GM18508 (cell line): ENCODE results near the gene PACRG.
"Not testable (repeated sequence)": the region's sequence is repeated elsewhere in the genome, so short reads cannot be mapped to it uniquely, and the experiment has no call there.

Source experiments
- ATAC-seq: cut with Tn5 transposase; IDR thresholded peaks from one replicate; pipeline ENCODE4 v1.9.1; 2021; ENCODE audit warnings: moderate number of reproducible peaks; ENCODE audit not compliant: insufficient read depth, unreplicated experiment

PACRG gene

GRCh38 chr6:163294734-163295133 lies 567.0 kb downstream of the PACRG start:
- ATAC-seq = no peak

- ATAC-seq = no peak
Observed at GRCh38 chr6:163296835-163297519, 569.2 kb downstream of the PACRG start.

GRCh38 chr6:163298079-163298830 lies 570.5 kb downstream of the PACRG start:
- no peak for ATAC-seq

DNA sequence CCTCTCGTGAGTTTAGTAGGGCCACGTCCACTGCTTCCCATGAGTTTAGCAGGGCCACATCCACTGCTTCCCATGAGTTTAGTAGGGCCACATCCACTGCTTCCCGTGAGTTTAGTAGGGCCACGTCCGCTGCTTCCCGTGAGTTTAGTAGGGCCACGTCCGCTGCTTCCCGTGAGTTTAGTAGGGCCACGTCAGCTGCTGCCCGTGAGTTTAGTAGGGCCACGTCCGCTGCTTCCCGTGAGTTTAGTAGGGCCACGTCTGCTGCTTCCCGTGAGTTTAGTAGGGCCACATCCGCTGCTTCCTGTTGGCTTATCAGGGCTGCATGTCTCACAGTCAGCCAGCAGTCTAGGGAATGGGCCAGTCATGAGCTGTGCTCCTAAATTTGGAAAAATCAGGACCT lies 573.1 kb downstream of the PACRG start:
- no peak for ATAC-seq

- ATAC-seq = no peak
Observed at GRCh38 chr6:163301726-163302635, 574.2 kb downstream of the PACRG start.

GRCh38 chr6:163302747-163303146 lies 575.0 kb downstream of the PACRG start:
- no peak for ATAC-seq

- ATAC-seq = no peak
Observed at GRCh38 chr6:163306000-163306399, 578.2 kb downstream of the PACRG start.

DNA sequence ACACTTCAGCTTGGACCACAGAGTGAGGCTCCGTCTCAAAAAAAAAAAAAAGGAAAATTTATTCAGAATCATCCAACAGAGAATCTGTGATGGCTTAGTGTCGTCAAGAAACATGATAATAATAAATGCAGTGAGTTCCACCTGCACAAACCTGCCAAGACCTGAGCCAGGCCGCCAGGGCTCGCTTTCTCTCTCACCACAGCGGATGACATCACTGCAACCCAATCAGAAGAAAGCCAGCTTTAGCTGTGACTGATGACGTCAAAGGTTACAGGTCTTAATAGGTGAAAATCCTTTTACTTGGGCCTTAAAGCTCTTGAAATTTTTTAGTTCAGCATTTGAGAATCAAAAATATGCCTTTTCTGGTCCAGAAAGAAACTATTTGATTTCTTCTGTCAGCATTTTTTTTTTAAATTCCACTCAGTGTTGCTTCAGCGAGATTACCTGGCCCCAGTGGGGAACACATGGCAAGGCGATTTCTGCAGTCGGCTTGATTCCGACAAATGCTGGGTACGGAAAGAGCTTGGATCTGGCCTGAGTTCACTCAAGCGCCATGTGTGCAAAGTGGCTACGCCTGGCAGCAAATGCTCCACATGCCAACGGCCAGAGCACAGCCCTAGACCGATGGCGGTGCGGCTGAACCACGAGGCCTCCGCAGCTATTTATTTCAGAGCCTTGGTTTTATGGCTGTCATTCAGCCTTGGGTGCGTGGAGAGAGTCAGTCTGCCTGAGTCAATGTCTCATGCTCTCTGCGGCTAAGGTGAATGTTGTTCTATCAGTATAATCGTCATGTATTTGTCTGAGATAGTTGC lies 581.1 kb downstream of the PACRG start:
- no peak for ATAC-seq

DNA sequence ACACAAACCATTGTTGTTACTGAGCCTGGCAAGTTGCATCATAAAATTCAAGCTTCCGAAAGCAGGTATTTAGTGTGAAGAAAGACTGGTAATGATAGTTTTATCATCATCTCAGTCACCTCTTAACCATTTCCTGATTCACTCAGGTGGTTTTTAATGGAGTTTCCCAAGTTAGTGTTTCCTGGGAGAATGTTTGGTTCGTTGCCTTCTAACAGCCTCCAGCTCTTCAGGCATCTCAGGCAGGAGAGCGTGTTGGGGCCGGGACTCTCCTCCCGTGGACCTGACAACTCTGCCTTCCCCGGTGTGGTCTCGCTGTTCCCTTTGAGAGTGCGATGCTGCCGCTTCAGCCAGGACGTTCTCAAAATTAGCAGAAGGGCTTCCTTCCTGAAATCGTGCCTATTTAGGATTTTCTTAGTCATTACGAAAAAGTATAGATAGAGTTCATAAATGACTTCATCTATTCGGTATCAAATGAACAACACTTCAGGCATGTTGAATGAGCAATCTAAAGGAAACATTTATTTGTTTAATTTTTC lies 581.8 kb downstream of the PACRG start:
- ATAC-seq = no peak

DNA sequence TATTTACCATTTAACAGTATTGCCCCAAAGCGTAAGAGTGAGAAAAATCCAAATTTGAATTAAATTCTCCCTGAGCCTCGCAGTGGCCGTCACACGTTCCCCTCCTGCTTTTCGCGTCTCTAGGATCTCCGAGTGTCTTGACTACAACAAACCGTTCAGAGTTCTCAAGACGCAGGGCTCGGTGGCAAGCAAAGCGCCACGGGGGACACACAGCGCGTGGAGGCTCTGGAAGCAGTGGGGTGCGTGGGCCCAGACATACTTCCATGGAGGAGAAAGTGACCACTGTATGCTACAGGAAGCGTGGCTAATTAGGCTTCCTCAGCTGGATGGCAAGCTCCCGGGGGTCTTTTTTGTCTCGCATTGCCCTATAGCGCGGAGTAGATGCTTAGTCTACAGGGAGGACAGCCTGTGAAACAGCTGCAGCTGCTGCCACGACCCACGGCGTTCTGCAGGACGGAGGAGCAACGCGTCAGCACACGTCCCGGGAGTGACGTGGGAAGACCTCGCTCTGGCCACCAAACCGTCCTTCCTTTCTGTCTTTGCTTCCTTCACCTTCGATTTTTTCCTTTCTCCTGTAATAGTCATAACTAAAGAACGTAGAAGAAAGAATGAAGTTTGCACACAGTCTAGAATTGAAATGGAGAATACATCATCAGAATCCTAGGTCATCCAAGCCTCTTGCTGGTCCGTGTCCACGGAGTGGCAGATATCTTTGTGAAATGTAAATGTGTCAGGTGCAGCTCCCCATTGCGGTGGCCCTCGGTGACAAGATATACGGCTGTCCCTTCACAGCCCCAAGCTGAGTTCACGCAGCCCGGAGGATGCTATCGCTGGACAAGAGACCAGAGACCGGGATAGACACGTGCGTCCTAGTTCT lies 582.6 kb downstream of the PACRG start:
- no peak for ATAC-seq

DNA sequence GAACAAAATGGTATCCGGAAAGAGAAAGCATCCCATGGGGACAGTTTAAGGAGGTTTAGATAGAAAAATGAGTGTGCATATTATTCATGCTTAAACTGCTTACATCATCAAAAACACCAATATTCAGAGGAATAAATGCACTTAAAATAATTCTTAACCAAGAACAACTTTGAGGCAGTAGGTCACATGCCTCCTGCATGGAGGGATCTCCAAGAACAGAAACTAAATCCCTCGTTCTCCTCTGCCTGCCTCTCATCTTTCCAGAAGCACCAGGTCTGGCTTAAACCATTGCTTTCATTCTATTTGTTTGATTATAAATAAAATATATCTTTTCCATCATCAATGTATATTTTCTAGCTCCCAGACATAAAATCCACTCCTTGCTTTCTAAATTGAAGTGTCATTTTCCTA lies 583.2 kb downstream of the PACRG start:
- ATAC-seq = no peak

DNA sequence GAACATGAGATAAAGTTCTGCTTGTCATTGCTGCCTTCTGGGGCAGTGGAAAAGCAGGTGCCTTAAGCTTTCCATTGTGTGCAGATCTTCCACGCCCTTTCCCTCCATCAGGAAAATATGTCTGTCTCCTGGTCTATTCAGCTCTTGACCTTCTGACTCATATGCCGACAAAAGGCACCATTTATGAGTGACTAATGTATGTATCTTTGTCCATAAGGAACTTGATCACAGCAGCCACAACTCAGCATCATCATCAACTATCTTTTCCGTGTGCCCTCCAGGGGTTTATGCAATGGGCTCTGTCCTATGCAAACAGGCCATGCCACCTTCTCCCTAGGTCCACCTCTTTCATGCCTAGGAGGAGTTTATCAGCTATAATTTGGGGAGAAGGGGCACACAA lies 584.1 kb downstream of the PACRG start:
- ATAC-seq = no peak

- no peak for ATAC-seq
Observed at GRCh38 chr6:163313566-163313965, 585.8 kb downstream of the PACRG start.

- no peak for ATAC-seq
Observed at GRCh38 chr6:163313981-163314380, 586.2 kb downstream of the PACRG start.

DNA sequence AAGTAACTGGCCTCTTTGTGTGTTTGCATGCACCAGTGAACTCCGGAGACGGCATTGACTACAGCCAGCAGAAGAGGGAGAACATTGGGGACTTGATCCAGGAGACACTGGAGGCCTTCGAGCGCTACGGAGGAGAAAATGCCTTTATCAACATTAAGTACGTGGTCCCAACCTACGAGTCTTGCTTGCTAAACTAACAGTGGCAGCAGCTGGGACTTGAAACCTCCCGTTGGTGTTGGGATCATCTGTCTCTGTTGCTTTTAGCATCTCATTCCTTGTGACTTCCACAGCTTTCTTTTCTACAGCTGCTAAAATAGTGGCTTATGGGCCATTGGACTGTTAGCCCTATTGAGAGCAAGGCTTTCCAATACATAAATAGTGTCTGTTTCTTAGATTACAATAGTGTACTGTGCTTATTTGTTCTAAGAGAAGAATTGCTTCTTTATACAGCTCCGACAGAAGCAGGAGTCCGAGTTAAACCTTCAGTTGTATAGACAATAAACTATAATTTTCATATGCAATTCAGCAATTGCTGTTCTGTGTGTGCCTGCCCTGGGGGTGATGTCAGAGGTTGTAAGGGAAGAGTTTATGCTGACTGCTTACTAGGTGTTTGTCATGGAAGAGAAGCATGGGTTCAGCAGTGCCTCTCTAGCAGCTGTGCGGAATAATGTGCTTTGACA lies 587.2 kb downstream of the PACRG start:
- ATAC-seq = no peak

- not testable (repeated sequence) for ATAC-seq
Observed at GRCh38 chr6:163316866-163317495, 589.2 kb downstream of the PACRG start.

DNA sequence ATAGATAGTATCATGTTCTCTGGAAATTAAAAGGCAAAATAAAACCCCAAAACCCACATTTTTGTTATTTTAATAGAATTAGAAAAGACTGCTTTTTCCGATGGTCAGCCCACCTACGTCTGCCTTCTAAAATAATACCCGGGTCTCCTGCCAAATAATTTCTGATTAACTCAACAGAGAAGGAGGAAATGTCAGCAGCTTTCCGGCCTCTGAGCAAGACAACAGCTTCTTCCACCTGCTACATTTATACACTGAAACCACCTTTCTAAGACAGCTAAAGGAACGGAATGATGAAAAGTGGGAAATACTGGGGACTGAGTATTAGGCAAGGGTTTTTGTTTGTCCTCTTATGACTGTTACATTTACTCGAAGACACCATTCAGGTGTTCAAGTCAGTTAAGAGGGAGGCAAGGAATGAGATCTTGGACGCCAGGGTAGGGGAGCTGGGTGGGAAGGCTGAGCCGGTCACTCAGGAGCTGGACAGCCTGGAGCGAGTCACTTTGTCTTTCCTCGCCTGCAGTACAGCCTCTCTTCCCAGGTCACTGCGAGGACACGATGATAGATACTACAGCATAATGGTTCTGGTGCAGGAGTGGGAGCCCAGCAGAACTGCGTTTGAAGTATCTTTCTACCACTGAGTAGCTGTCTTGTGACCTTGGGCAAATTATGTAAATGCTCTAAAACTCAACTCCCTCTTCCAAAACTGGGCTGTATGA lies 590.5 kb downstream of the PACRG start:
- ATAC-seq = no peak
